Lung (tissue), 12 donors: ENCODE data around the gene USP6. TPM values are rescaled to one million over a fixed set of nuclear protein-coding genes. Genes with fewer than 3 reads are reported as not detected.
"Not testable (repeated sequence)": the region's sequence is repeated elsewhere in the genome, so short reads cannot be mapped to it uniquely, and the experiment has no call there.

Experiments used
- ATAC-seq: fragments of 200-7000 bp; cut with Tn5 transposase; one replicate; pipeline ENCODE4 v1.9.1; 2020; ENCODE audit warnings: moderate number of reproducible peaks; ENCODE audit not compliant: insufficient read depth, low FRiP score
- DNase-seq, 3 donors: peaks; one replicate each; pipeline ENCODE4 v3.0.0-alpha.2; 2013 to 2017
- H3K27ac ChIP-seq, 2 donors: one replicate each; pipeline ENCODE4 v1.5.1; 2013; ENCODE audit warnings: mild to moderate bottlenecking in 2 of 2, moderate library complexity in 2 of 2, control low read depth in 1 of 2, inconsistent platforms in 1 of 2, low read depth in 1 of 2, low read length in 1 of 2
- H3K27me3 ChIP-seq, 3 donors: one replicate each; pipeline ENCODE4 v1.5.1; 2013; ENCODE audit warnings: low read length in 2 of 3; ENCODE audit not compliant: control insufficient read depth in 3 of 3, insufficient read depth in 3 of 3
- H3K36me3 ChIP-seq, 4 donors: one replicate each; pipeline ENCODE4 v1.5.1; 2013; ENCODE audit warnings: low read length in 4 of 4, mild to moderate bottlenecking in 1 of 4, moderate library complexity in 1 of 4; ENCODE audit not compliant: control insufficient read depth in 4 of 4, insufficient read depth in 4 of 4
- H3K4me1 ChIP-seq, 5 donors: one replicate each; pipeline ENCODE4 v1.5.1; 2013; ENCODE audit warnings: low read length in 5 of 5, mild to moderate bottlenecking in 2 of 5, moderate library complexity in 1 of 5; ENCODE audit not compliant: control insufficient read depth in 5 of 5, insufficient read depth in 5 of 5
- H3K4me3 ChIP-seq: one replicate; pipeline ENCODE4 v1.5.1; 2013; ENCODE audit warnings: mild to moderate bottlenecking, control low read depth, moderate library complexity
- H3K9ac ChIP-seq, 2 donors: one replicate each; pipeline ENCODE4 v1.5.1; 2013; ENCODE audit warnings: low read length in 2 of 2, control low read depth in 1 of 2; ENCODE audit not compliant: insufficient read depth in 1 of 2
- H3K9me3 ChIP-seq, 4 donors: one replicate each; pipeline ENCODE4 v1.5.1; 2013; ENCODE audit warnings: low read length in 3 of 4, mild to moderate bottlenecking in 1 of 4, moderate library complexity in 1 of 4; ENCODE audit not compliant: control insufficient read depth in 4 of 4, insufficient read depth in 3 of 4
- WGBS, 2 donors: extraction: QIAGEN DNeasy Blood & Tissue Kit; methylation state at CpG; one replicate each; pipeline ENCODE4 v1.1.7; 2013; 5-methylcytosine and 5-hydroxymethylcytosine counted together
- polyA plus RNA-seq, 2 donors: library from polyadenylated mRNA; stranded (reverse); fragments of 200-250 nt; gene quantifications; one replicate each; pipeline ENCODE4 v1.2.1, GENCODE V29; 2013
- total RNA-seq, 2 donors: library from RNA; depleted of rRNA in 1 of 2; stranded (reverse); fragments of >200 nt in 1 of 2; gene quantifications; one replicate each; pipeline ENCODE4 v1.2.1, GENCODE V29; 2014 to 2021
- TF ChIP-seq, protein P1 (sequence below): IDR thresholded peaks from 2 replicates; pipeline ENCODE4 v1.5.1; 2012; ENCODE audit warnings: mild to moderate bottlenecking; ENCODE audit errors: control extremely low read depth, extremely low read depth
- donor health status: control.
- donor health status: control.
- donor health status: Bipolar disorder and iron deficiency.
- donor health status: healthy.
- donor health status: DM: yes; HTN: yes; CAD: no.

Gene USP6
- total and polyA plus RNA-seq, 4 donors: 0.05 to 0.46 (median 0.21) TPM

DNA sequence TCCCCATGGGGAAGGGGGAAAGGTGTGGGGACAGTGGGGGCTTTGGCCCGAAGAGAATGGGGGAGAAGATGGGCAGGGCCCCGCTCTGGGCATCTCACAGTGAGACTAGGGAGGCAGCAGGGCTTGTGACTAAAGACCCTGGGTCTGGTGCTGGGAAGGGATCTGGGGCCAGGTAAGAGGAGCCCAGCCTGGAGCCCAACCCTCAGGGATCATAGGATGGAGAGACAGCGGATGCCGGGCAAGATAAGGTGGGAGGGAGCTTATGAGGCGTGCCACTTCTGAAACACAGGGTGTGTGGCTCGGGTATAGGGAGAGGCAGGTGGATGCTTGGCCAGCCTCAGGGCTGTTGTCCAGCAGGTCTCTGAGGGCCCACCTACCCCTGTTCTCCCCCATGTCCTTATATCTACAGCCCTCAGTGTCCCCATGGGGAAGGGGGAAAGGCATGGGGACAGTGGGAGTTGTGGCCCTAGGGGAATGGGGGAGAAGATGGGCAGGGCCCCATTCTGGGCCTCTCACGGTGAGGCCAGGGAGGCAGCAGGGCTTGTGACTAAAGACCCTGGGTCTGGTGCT lies 15.4 kb downstream of the USP6 start:
- WGBS, 2 donors: 89 to 90% methylated on average over 7 of the region's 7 CpGs
- H3K27me3 ChIP-seq: no peaks in the 10 kb centered on the region
- ATAC-seq (no peak), DNase-seq (no peak)
- no peaks in the 10 kb centered on the region for H3K4me1 ChIP-seq
- H3K27ac ChIP-seq: no peak overlapping the region
- H3K9me3 ChIP-seq: peaks cover 0 to 2% (median 0%) of the 10 kb centered on the region in 4 donors
- no peaks in the 10 kb centered on the region for H3K36me3 ChIP-seq
- H3K4me3 ChIP-seq: no peak overlapping the region
- TF ChIP-seq, protein P1, sequence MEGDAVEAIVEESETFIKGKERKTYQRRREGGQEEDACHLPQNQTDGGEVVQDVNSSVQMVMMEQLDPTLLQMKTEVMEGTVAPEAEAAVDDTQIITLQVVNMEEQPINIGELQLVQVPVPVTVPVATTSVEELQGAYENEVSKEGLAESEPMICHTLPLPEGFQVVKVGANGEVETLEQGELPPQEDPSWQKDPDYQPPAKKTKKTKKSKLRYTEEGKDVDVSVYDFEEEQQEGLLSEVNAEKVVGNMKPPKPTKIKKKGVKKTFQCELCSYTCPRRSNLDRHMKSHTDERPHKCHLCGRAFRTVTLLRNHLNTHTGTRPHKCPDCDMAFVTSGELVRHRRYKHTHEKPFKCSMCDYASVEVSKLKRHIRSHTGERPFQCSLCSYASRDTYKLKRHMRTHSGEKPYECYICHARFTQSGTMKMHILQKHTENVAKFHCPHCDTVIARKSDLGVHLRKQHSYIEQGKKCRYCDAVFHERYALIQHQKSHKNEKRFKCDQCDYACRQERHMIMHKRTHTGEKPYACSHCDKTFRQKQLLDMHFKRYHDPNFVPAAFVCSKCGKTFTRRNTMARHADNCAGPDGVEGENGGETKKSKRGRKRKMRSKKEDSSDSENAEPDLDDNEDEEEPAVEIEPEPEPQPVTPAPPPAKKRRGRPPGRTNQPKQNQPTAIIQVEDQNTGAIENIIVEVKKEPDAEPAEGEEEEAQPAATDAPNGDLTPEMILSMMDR: no peak
- no peak overlapping the region for H3K9ac ChIP-seq

DNA sequence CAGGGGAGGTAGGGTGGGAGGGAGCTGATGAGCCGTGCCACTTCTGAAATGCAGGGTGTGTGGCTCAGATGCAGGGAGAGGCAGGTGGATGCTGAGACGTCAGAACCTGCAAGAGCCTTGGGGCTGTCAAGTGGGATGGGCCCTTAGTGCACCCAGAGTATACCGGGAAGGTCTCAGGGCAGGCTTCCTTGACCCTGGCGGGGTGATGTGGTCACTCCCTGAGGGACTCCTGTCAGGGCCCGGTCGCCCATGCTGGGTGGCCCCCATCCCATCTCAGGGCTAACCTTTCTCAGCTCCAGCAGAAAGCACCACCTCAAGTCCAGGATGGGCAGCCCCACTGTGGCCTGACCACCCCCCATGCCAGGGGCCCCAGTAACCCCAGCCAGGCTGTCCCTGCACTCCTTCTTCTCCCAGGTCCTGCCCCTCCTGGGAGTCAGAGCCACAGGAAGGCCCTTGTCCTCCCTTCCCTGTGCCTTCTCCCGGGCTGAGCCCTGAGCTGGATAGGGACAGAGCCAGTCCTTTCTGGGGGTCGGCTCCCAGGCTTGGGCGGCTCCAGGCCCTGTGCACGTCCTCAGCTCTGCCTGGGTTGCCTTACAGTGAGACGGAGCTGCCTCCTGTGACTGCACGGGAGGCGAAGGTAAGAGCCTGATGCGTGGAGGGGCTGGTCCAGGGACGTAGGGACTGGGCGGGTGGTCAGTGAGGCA lies 16.1 kb downstream of the USP6 start:
- H3K4me1 ChIP-seq, ATAC-seq, H3K9me3 ChIP-seq, H3K4me3 ChIP-seq, DNase-seq, H3K27me3 ChIP-seq, H3K36me3 ChIP-seq, H3K27ac ChIP-seq, H3K9ac ChIP-seq: not testable (repeated sequence)
- 80 to 92% methylated on average over 16 of the region's 16 CpGs for WGBS, 2 donors

DNA sequence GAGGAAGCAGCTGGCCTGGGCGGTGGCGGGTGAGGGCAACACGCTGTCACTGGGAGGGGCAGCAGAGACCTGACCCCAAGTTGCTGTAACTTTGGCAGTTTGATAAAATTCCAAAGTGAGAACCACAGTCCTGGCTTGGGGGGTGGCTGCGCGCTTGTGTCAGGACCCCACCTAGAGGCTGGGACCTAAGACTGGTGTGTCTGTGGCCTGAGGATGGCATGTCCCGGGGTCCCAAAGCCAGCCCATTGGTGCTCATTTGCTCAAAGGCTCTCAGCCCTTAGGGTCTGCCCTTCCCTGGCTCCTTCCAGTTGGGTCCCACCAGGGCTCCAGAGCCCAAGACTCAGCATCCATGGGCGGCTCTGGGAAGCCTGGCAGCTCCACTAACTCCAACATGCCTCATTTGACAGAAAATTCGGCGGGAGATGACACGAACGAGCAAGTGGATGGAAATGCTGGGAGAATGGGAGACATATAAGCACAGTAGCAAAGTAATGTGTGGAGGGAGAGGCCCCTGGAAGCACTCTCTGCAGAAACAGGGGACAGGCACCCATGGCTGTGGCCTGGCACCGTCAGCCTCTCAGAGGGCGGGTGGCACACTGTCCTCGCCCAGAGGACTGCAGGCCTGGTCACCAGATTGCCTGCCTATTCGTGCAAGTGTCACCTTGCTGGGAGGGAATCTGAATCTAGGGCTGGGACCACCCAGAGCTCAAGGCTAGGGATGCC lies 16.8 kb downstream of the USP6 start:
- not testable (repeated sequence) for DNase-seq, H3K9ac ChIP-seq, H3K9me3 ChIP-seq, ATAC-seq, H3K36me3 ChIP-seq, H3K4me1 ChIP-seq, H3K27ac ChIP-seq, H3K4me3 ChIP-seq, H3K27me3 ChIP-seq
- WGBS, 2 donors: 93 to 94% methylated on average over 15 of the region's 15 CpGs

DNA sequence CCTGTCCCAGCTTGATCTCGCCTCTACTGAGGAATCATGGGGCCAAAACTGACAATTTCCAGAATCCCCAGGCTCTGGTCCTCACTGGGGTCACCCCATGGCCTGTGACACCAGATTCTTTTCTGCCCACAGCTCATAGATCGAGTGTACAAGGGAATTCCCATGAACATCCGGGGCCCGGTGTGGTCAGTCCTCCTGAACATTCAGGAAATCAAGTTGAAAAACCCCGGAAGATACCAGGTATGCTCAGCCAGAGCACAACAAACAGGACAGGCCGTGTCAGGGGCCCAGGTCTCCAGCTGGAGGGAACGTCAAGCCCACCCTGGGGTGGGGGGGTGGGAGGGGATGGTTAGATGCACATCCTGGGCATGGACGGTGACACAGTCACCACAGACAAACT lies 17.5 kb downstream of the USP6 start:
- no peak for ATAC-seq
- WGBS, 2 donors: 75 to 87% methylated on average over 8 of the region's 8 CpGs

DNA sequence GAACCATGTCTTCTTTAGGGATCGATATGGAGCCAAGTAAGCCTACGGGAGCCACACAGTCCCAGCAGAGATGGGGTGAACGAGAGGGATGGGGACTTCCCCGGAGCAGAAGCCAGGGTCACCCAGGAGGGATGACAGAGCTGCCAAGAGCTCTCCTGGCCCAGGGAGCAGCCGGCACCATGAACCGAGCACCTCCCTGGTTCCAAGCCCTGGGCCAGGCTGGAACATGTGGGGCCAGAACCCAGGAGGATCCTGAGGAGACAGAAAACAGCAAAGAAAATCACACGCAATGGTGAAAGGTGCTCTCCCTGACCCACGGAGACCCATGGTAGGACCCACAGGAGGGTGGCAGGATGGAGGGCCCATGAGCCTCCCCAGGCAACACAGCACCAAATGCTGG lies 18.1 kb downstream of the USP6 start:
- not testable (repeated sequence) for H3K9ac ChIP-seq, H3K4me1 ChIP-seq, H3K4me3 ChIP-seq, DNase-seq, H3K36me3 ChIP-seq, H3K27ac ChIP-seq, H3K9me3 ChIP-seq, ATAC-seq, H3K27me3 ChIP-seq
- WGBS, 2 donors: 88 to 89% methylated on average over 8 of the region's 8 CpGs

More for the DNA sequence above, 17.5 kb downstream of the USP6 start:
- H3K27me3 ChIP-seq: no peaks in the 10 kb centered on the region
- no peak for DNase-seq
- no peak overlapping the region for H3K4me3 ChIP-seq
- no peaks in the 10 kb centered on the region for H3K36me3 ChIP-seq
- H3K4me1 ChIP-seq: no peaks in the 10 kb centered on the region
- H3K27ac ChIP-seq: no peak overlapping the region
- peaks cover 0 to 2% (median 0%) of the 10 kb centered on the region in 4 donors for H3K9me3 ChIP-seq
- TF ChIP-seq, protein P1: no peak
- H3K9ac ChIP-seq: no peak overlapping the region

DNA sequence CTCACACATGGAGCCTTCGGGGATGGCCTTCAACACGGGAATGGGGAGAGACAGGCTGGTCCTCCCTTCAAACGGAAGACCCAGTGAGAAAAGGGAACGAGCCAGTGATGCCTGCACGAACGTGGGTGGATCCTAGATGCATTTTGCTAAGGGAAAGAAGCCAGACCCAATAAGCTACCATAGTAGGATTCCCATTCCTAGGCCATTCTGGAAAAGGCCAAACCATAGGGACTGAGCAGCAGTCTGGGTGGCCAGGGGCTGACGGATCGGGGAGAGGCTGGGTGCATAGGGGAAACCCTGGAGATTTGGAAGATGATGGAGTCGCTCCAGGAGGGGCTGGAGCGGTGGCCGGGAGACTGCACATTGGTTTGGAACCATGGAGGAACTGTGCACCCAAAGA lies 18.7 kb downstream of the USP6 start:
- WGBS, 2 donors: 84 to 89% methylated on average over 11 of the region's 11 CpGs
- ATAC-seq, H3K4me1 ChIP-seq, H3K4me3 ChIP-seq, DNase-seq, H3K36me3 ChIP-seq, H3K27me3 ChIP-seq, H3K27ac ChIP-seq, H3K9me3 ChIP-seq, H3K9ac ChIP-seq: not testable (repeated sequence)
